Stimulated activated CD4-positive, alpha-beta T cell treated with anti-CD3 and anti-CD28 coated beads, TNF-alpha, amount 100 ng/mL, for 1 hour (primary cell): Measurements from ENCODE around the gene DMXL2.
"Not testable (repeated sequence)": the region's sequence is repeated elsewhere in the genome, so short reads cannot be mapped to it uniquely, and the experiment has no call there.

ENCODE experiments used
- DNase-seq, 3 donors: peaks; one replicate each; pipeline ENCODE4 v3.0.0-alpha.2; 2020; ENCODE audit warnings: low read depth in 3 of 3, low spot score in 1 of 3

DMXL2 gene

DNA sequence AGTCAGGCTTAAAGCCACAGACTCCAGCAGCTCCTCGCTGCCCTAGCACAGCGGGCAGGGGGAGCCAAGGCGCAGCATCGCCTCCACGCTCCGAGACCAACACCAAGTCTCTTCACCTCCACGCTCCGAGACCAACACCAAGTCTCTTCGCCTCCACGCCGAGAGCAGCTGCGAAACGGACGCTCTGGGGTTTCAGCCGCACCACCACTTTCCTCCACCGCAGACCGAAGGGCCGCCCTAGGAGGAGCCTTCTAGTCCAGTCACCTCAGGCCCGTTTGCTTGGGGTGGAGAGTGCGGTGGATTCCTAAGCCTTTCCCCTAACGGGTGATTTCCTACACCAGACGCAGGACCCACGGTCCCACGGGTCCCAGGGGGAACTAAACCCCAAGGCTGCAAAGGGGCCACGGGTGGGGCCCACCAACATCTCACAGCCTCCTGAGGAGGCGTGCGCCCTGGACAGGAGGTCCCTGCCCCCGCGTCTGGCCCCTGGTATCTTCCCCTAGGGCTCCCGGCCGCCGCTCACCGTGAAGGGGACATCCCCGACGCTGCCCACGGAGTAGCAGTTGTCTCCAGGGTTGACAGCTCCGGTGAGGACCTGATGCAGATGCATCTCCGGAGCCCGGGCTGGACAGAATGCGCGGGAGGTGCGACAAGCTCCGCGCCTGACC, 501 bp downstream of the DMXL2 start:
- DNase-seq, result peak in 1 of 3 donors; percentile 1

DNA sequence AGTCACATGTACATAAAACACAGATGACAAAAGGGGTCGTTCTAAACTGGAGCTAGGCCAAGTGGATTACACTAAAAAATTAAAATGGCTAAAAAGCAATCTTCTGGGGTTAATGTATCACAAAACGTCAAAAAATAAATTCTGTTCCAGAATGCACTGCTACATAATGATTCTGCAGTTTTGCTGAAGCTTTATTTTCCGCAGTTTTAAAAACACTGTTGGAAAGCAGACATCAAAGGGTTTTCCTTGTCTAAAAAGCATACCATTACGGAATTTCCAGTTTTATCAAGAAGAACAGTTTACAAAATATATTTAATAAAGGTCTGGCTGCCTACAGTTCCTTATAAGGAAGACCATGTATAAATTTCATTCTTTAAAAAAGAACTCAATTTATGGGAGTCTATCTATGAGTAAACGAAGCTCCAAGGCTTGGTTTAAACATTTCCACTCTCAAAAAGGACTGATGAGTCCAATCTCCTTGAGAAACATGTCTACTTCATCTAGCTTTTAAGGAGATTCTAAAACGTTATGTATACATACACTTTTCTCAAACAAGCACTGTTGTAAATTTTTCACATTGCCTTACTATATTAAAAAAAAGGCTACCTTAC, 1.3 kb downstream of the DMXL2 start:
- DNase-seq, result no peak

DNA sequence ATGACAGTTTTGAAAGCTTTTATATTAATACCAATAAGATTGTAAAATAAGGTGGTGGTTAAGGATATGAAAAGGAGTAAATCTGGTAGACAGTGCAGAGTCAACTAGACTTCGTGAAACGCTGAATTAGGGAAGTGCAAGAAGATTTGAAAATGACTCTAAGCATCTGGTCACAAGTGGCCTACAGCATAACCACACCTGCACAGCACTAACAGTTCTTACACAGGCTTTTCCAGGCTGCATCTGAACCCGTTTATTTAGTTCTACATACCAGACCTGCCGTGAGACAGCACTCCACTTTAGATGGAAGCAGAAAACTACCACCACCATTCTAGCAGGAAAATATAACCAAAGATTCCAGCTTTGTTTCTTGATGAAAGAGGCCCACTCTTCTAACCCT, 1.9 kb downstream of the DMXL2 start:
- DNase-seq, result no peak

DNA sequence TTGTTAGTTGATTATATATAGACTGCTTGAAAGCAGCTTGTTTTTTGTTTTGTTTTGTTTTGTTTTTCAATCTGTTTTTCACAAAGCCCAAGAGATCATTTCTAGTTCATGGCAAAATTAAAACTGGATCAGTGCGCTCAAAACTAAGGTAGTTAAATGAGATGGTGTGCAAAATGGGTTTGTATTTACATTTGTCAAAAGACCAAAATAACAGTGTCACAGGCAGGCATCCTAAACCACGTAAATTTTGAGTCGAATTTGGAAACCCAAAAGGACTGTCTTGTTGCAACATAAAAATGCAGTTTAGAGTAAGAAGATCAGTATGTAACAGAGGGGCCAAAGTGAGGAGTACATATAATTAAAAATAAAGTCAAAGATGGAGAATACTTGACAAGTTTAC, 2.4 kb downstream of the DMXL2 start:
- no peak for DNase-seq

DNA sequence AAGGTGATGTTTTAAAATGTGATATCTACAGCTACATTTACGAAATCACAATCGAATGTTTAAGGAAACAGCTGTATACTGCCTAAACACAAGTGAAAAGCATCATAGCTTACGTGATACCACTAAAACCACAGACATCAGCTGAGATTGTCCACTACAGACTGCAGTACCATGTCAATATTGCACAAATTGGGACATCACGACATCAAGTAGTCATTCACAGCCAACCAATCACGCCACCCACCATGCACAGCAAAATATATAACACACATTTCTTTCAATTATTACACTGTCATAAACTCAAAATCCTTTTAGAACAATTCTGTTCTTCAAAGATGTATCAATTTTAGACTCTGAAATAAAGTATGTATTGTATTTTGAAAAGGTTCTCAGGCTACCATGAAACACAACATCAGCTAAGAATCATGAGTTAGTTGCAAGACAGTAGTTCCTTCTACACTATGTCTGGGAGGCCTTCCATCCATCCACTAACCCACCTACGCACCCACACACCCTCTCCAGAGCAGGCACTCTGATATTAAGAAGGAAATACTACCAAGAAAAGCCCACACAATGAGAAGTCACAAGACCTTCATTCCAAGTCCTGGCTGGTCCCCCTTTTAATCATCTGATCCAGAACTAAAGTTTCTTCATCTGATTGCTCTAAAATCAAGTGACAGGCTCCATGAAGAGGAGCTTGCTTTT, 3.1 kb downstream of the DMXL2 start:
- DNase-seq, result no peak

DNA sequence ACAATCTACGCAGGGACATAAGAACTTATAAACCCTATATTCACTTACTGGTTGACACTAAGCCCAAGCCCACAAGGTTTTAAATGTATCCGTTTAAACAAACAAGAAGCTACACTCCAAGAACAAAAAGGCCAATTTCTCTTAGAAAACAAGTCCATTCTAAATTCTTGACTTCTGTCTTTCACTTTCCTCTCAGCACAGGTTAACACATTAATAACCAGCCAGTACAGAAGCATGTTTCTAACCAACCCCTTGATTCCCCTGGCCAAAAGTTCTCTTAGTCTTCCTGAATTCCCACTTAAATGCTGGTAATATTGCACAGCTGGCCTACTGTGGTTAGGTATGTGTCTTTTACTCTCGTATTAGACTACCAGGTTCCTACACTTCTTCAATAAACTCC, 4.7 kb downstream of the DMXL2 start:
- DNase-seq, result no peak

DNA sequence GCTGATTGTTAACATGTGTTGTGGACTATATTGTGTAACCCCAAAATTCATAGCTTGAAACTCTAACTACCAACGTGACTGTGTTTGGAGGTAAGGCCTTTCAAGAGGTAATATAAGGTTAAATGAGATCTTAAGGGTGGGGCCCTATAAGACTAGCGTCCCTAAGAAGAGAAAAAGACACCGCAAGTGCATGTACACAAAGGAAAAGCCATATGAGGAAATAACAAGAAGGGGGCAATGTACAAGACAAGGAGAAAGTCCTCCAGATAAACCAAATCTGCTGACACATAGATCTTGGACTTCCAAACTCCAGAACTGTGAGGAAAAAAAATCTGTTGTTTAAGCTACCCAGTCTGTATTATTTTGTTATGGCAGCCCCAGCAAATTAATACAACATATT, 8.6 kb downstream of the DMXL2 start:
- no peak for DNase-seq

DNA sequence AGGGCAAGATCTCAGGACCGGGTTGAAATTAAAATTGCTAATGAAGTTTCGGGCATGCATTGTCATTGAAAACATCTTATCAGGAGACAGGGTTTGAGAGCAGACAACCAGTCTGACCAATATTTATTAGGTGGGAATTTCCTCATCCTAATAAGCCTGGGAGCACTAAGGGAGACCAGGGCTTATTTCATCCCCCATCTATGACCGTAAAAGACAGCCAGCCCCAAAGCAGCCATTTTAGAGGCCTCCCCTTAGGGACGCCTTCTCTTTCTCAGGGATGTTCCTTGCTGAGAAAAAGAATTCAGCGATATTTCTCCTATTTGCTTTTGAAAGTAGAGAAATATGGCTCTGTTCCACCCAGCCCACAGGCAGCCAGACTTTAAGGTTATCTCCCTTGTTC, 9.9 kb downstream of the DMXL2 start:
- not testable (repeated sequence) for DNase-seq

DNA sequence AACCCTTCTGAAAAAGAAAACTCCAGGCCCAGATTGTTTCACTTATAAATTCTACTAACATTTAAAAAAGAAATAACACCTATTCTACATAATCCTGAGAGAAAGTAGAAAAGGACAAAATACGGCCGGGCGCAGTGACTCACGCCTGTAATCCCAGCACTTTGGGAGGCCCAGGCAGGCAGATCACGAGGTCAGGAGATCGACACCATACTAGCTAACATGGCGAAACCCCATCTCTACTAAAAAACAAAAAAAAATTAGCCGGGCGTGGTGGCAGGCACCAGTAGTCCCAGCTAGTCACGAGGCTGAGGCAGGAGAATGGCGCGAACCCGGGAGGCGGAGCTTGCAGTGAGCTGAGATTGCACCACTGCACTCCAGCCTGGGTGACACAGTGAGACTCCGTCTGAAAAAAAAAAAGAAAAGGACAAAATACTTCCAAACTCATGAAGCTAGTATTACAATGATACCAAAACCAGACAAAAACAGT, 19.1 kb downstream of the DMXL2 start:
- not testable (repeated sequence) for DNase-seq

DNA sequence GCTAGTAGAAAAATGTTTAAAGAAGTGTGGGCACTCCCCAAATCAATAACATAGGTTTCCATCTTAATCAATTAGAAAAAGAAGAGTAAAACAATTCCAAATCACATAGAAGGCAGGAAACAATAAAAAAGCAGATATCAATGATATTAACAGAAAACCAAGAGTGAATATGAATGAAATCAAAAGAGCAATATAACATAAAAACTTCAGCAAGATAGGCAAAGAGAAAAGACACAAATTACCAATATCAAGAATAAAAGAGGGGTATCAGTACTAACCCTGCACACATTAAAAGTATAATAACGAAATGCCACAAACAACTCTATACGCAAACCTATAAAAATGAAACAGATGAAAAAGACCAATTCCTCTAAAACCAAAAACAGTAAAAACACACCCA, 19.6 kb downstream of the DMXL2 start:
- no peak for DNase-seq

DNA sequence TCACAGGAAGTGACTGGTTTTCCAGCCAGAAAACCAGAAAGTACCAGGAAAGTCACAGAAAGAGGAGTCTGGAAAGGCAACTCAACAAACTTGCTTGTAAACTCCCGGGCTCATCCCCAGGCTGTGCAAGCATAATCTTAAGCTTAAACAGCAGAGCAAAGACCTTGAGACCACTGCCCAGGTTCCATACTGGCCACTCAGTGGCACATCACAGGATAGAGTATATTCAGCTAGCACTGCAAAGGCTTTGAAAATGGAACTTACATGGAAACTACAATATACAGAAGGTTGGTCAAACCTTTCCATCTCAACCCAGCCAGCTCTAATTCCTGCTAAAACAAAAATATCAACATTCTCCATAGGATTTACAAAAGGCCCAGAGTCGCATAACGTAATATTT, 20.1 kb downstream of the DMXL2 start:
- DNase-seq, result no peak

DNA sequence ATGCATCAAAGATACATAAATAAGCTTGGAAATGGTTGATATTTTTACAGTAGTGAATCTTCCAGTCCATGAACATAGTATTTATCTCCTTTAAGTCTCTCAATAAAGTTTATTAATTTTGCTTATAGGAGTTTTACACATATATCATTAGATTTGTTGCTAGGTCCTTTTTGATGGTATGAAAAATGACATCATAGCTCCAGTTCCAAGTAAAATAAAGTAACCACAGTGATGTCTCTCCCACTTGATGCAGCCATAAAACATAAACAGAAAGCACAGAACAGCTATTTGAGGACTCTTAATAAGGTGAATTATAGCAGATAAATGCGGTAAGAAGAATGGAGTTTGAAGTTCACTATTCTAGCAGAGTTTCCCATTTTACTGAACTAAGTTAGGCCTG, 20.8 kb downstream of the DMXL2 start:
- DNase-seq, result no peak

DNA sequence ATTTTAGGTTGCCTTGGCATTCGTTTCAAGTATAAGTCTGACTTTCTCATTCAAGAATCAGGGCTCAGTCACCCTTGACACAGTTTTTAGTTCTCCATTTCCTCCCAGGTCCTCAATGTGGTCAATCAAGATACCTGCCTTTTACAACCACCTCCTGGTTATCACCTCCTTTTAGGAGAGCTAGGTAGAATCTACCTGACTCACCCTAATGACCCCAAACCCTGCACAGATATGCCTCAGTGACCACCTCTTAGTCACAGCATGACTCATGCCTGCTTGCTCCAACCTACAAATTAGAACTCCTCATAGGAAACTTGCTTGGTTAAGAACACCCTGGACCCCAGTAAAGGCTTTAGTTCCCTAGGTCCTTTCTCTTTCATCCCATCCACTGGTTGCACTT, 22.5 kb downstream of the DMXL2 start:
- DNase-seq, result no peak

DNA sequence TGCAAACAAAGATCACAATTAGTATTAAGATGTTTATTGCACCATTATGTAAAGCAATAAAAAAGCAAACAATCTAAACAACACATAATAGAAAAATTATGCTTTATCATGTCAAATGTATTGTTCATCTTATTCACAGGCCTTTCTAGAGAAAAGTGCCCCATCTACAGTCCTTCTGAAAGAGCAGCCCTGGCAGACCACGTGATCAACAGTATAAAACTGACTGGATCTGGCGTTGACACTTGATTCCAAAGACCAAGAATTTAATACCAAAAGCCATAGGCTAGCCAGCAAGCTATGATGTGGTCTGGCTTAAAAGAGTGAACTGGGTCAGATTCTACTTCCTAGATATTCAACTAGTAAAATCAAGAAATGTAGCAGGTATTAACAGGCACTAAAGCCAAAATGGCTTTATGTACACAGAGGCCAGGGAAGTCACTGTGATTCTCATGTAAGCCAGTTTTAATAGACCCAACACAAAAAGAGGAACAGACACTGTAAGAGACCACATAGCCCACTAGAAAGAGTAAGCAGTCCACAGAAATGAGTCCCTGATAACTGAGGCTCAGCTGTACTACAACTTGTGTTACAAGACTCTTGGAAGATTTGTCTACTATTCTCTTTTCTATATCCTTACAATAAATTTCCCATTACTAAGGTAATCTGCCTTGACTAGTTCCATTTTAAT, 32.5 kb downstream of the DMXL2 start:
- no peak for DNase-seq

DNA sequence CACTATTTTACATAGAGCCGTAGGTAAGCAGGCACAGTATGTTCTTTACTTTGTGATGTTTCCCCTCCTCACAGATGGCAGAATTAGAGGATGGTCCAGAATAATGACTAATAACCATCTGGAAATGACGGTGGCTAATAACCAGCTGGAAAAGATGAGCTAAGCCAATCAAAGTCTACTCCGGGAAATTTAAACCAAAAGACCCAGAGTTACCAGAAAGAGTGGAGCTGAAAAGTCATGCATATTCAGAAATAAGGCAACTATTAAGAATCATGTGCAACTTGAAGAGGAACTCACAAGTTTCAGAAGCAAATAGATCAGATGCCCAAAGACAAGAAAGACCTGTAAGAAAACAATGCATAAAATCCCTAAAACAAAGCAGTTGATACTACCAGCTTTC, 33.6 kb downstream of the DMXL2 start:
- no peak for DNase-seq

DNA sequence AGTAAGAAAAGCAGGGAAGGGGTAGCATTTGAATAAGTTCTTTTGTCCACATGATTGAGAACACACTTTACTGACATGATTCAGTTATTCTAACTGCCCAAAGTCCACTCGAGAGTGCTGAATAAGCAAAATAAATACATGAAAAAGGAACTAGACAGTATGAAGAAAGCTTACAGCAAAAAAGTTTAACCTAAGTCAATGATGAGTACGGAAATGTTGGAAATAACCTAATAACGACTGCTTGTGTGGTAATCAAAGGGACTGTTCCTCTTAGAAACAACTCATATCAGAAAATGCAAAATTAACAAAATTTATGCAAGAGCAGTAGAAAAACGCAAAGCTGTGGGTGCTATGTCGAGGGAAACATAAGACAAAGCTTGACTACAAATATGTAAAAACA, 36.6 kb downstream of the DMXL2 start:
- DNase-seq, result no peak

DNA sequence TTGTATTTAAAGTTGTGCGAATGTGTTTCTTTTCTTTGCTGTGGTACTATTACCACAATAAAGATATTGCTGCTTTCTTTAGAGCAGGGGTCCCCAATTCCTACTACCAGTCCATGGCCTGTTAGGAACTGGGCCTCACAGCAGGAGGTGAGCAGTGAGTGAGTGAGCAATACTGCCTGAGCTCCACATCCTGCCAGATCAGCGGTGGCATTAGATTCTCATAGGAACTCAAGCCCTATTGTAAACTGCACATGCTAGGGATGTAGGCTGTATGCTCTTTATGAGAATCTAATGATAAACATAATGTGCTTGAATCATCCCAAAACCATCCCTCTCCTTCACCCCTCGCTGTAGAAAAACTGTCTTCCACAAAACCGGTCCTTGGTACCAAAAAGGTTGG, 41.6 kb downstream of the DMXL2 start:
- no peak for DNase-seq

DNA sequence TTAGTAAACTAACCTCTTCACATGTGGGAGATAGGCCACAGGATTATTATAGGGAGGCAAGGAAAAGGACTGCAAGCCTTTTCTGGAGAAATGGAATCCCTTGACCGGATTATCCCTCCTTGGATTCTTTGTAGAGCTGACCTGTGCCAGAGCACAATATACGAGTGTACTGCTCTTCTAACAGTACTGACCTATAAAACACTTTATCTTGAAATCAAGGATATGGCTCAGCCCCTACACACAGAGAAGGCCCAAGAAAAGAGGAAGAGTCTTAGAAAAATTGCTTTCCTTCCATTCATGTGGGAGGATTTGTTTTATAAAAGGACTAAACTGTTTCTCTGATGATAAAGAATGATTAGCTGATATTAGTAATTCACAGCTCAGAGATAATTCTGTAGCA, 42.2 kb downstream of the DMXL2 start:
- DNase-seq, result no peak

DNA sequence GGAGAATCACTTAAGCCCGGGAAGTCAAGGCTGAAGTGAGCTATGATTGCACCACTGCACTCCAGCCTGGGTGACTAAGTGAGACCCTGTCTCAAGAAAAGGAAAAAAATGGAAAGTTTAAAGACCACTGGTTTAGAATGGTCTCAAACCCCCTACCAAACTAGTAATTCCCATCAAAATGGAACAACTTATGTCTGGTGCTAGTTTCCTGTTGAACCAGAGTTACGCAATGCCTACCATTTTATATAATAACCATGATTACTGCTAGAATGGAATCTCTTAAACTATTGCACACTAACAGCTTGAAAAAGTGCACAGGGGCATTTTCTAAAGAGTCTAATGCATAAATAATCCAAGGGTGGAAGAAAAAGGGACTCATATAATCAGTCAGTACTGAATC, 43.6 kb downstream of the DMXL2 start:
- no peak for DNase-seq

DNA sequence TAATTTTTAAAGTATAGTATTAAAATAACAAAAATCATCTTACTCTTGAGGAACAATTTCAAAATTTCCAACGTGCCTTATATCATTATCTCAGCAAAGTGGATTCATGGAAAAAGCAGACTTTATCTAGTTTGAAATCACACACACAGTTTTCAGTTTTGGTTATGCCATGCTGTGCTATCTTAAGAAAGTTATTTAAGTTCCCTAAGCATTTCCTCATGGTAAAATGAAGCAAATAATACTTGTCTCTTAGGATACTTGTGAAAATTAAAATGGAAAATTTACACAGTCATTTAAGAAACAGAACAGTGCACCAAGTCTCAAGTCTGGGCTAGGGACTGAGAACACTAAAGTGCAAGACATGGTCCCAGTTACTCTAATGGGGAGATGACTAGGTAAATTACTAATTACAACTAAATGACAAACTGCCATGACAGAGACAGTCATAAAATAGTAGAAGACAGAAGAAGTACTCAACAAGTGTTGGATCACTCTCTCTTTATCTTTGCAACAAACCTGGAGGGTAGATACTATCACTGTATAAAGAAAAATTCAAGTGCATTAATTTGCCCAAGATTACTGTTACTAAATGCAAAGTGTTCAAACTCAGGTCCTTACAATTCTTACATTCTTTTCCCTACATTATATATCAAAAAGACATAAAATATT, 44.8 kb downstream of the DMXL2 start:
- DNase-seq, result no peak

DNA sequence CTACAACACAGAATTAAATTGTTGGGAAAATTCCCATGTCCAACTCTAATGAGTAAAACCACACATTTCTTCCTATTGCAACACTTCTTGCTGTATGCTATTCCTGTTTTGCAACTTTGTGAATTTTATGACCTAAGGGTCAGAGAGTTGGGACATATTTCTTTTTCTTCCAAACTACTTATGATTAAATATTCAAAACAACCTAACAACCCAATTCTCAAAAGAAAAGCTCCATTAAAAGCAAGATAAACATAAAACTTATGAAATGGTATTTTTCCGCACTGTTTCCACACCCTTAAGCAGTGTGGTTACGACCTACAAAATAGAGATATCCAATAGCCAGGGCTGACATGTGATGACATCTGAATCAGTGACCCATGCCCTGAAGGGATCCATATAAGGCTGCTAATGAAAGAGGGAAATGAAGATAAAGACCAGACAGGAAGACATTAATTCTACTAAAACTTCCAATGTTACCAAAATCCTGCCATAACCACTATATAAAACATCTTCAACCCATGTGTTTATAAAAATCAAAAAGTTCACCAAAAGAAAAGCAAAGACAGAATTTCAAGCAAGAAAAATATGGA, 45.6 kb downstream of the DMXL2 start:
- no peak for DNase-seq
